ENCODE results near the gene SYT2.

- TF ChIP-seq RAD21 (IDR thresholded peaks at IDR 0.05; ENCODE audit: low read depth) (no peak), MAX (IDR thresholded peaks at IDR 0.05) (no peak), FOXM1 (IDR thresholded peaks at IDR 0.05; ENCODE audit: borderline replicate concordance, low read depth) (no peak), REST (IDR thresholded peaks at IDR 0.05; ENCODE audit: low read depth) (no peak), EP300 (IDR thresholded peaks at IDR 0.05; ENCODE audit: borderline replicate concordance) (no peak), TCF12 (IDR thresholded peaks at IDR 0.05; ENCODE audit: low read depth) (no peak), TAF1 (IDR thresholded peaks at IDR 0.05; ENCODE audit: low read depth) (no peak), NFIC (IDR thresholded peaks at IDR 0.05) (no peak), ZBTB7A (IDR thresholded peaks at IDR 0.05; ENCODE audit: low read depth) (no peak), YY1 (IDR thresholded peaks at IDR 0.05; ENCODE audit: low read depth) (no peak), EGR1 (IDR thresholded peaks at IDR 0.05) (no peak), CEBPB (IDR thresholded peaks at IDR 0.05) (no peak), USF1 (IDR thresholded peaks at IDR 0.05) (no peak)
Observed at GRCh38 chr1:202742496-202742895, 32.2 kb upstream of the SYT2 start.
